ENCODE results near the gene RUVBL2.

The RUVBL2 gene

DNA sequence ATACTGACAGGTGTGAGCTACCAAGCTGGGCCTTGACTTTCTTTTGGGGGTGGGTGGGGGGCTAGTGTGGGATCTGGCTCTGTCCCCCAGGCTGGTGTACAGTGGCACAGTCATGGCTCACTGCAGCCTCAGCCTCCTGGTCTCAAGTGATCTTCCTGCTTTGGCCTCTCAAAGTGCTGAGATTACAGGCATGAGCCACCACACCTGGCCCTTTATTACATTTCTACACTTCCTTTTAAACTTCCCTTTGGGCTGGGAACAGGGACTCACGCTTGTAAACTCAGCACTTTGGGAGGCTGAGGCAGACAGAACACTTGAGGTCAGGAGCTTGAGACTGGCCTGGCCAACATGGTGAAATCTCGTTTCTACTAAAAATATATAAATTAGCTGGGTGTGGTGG, 16.6 kb upstream of the RUVBL2 start:
- Histone ChIP-seq H3K9me3 (no peaks in the 10 kb centered on the region), H3K4me3 (ENCODE audit: low read depth, low read length) (no peak overlapping the region), H3K4me1 (no peaks in the 10 kb centered on the region), H3K27me3 (no peaks in the 10 kb centered on the region), H3K36me3 (no peaks in the 10 kb centered on the region)
- TF ChIP-seq, protein P1, sequence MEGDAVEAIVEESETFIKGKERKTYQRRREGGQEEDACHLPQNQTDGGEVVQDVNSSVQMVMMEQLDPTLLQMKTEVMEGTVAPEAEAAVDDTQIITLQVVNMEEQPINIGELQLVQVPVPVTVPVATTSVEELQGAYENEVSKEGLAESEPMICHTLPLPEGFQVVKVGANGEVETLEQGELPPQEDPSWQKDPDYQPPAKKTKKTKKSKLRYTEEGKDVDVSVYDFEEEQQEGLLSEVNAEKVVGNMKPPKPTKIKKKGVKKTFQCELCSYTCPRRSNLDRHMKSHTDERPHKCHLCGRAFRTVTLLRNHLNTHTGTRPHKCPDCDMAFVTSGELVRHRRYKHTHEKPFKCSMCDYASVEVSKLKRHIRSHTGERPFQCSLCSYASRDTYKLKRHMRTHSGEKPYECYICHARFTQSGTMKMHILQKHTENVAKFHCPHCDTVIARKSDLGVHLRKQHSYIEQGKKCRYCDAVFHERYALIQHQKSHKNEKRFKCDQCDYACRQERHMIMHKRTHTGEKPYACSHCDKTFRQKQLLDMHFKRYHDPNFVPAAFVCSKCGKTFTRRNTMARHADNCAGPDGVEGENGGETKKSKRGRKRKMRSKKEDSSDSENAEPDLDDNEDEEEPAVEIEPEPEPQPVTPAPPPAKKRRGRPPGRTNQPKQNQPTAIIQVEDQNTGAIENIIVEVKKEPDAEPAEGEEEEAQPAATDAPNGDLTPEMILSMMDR (IDR thresholded peaks at IDR 0.05; ENCODE audit: low read depth, low read length): no peak
- no peak for DNase-seq

DNA sequence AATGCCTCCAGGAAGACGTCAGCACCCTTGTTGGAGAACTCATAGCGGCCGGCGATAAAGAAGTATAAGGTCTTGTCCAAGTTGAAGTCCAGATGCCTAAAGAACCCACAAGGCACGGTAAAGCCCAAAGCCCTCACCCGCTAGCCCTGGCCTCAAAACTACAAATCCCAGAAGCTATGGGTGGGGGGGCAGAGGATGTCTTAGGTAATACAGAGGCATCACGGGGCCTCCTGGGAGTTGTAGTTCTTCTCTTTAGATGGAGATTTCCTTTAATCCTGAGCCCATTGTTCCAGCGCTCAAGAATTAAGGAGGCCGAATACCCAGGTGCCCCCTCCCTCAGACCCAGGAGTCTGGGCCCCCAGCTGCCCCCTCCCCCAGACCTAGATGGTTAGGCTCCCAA, 11.4 kb upstream of the RUVBL2 start:
- Histone ChIP-seq H3K36me3 (peaks cover 17% of the 10 kb centered on the region; the same call in 1 of the 2 replicates), H3K9me3 (no peaks in the 10 kb centered on the region), H3K4me3 (ENCODE audit: low read depth, low read length) (no peak overlapping the region), H3K27me3 (no peaks in the 10 kb centered on the region), H3K4me1 (no peaks in the 10 kb centered on the region)
- DNase-seq: no peak
- TF ChIP-seq, protein P1 (IDR thresholded peaks at IDR 0.05; ENCODE audit: low read depth, low read length): no peak

DNA sequence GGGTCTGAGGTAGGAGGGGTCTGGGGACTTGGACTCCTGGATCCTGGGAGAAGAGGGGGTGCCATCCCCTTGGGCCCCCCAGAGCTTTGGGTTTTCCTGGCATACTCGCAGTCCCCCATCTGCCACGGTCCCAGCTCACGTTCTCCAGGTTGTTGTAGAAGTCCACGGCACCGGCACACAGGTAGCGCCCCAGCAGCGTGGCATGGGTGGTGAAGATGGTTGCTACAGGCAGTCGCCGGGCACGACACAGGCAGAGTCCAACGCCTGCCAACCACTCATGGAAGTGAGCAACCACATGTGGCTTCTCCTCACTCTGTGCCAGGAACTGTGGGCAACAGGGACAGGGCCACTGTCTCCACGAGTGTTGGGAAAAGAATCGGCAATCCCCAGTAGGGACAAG, 8.0 kb upstream of the RUVBL2 start:
- Histone ChIP-seq H3K36me3 (peaks cover 22% of the 10 kb centered on the region; the same call in 1 of the 2 replicates), H3K9me3 (no peaks in the 10 kb centered on the region)
- TF ChIP-seq, protein P1 (IDR thresholded peaks at IDR 0.05; ENCODE audit: low read depth, low read length): no peak

DNA sequence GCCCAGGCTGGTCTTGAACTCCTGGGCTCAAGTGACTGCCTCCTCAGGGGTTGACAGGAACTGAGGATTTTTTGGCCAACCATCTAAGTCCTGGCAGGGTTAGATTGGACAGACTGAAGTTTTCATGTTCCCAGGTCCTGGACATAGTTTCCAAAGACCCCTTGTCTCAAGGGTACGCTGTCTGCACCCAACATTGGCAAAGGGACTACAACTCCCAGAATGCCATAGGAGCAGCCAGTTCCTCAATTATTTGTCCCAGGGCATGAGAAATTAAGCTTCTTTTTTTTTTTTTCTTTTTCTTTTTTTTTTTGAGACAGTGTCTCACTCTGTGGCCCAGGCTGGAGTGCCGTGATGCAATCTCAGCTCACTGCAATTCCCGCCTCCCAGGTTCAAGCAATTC, 7.5 kb upstream of the RUVBL2 start:
- Histone ChIP-seq H3K4me1 (no peaks in the 10 kb centered on the region), H3K36me3 (peaks cover 24% of the 10 kb centered on the region; the same call in 1 of the 2 replicates), H3K4me3 (ENCODE audit: low read depth, low read length) (no peak overlapping the region), H3K9me3 (no peaks in the 10 kb centered on the region), H3K27me3 (no peaks in the 10 kb centered on the region)
- DNase-seq: no peak
- TF ChIP-seq, protein P1 (IDR thresholded peaks at IDR 0.05; ENCODE audit: low read depth, low read length): no peak

More for the DNA sequence above, 8.0 kb upstream of the RUVBL2 start:
- H3K4me1 ChIP-seq: no peaks in the 10 kb centered on the region
- H3K4me3 ChIP-seq (ENCODE audit: low read depth, low read length): no peak overlapping the region
- no peaks in the 10 kb centered on the region for H3K27me3 ChIP-seq
- DNase-seq: no peak

DNA sequence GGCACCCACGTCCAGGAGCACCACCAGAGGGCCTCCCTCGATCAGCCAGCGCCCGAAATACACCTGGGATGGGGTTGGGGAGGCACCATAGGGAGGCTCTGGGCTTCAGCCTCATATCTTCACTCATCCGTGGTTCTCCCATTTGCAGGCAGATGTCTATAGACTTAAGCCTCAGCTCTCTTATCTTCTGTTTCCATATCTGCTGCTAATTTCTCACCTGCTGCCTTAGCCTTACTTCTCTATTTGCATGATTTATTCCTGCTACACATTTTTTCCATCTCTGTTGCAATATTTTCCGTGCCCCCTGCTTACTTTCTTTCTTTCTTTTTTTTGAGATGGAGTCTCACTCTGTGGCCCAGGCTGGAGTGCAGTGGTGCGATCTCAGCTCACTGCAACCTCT, 6.4 kb upstream of the RUVBL2 start:
- Histone ChIP-seq H3K9me3 (no peaks in the 10 kb centered on the region), H3K4me1 (no peaks in the 10 kb centered on the region), H3K36me3 (peaks cover 24% of the 10 kb centered on the region; the same call in 1 of the 2 replicates), H3K4me3 (ENCODE audit: low read depth, low read length) (no peak overlapping the region), H3K27me3 (no peaks in the 10 kb centered on the region)
- DNase-seq: no peak
- TF ChIP-seq, protein P1 (IDR thresholded peaks at IDR 0.05; ENCODE audit: low read depth, low read length): no peak

DNA sequence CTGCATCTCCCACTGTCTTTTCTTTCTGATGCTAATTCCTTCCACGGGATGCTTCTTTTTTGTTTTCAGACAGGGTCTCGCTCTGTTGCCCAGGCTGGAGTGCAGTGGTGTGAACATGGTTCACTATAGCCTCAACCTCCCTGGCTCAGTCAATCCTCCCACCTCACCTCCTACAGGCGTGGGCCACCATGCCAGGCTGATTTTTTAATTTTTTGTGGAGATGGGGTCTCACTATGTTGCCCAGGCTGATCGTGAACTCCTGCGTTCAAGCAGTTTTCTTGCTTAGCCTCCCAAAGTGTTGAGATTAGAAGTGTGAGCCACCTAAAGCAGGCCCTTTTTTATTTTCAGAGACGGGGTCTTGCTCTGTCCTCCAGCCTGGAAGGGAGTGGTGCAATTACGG, 5.4 kb upstream of the RUVBL2 start:
- no peaks in the 10 kb centered on the region for H3K27me3 ChIP-seq
- TF ChIP-seq, protein P1 (IDR thresholded peaks at IDR 0.05; ENCODE audit: low read depth, low read length): no peak
- DNase-seq: no peak
- peaks cover 24% of the 10 kb centered on the region; the same call in 1 of the 2 replicates for H3K36me3 ChIP-seq
- no peak overlapping the region for H3K4me3 ChIP-seq (ENCODE audit: low read depth, low read length)
- no peaks in the 10 kb centered on the region for H3K4me1 ChIP-seq
- H3K9me3 ChIP-seq: no peaks in the 10 kb centered on the region
